Endothelial cell (in vitro differentiated cells): ENCODE data around the gene CNKSR3. TPM values are rescaled to one million over a fixed set of nuclear protein-coding genes. Genes with fewer than 3 reads are reported as not detected.
A peak's percentile ranks its signal among the peaks of the same experiment; 100 is the strongest.

ENCODE experiments used
- DNase-seq: peaks from one replicate; pipeline ENCODE4 v3.0.0; 2021; ENCODE audit warnings: low spot score
- H3K27ac Mint-ChIP-seq: one replicate; pipeline ENCODE4 v1.8.0; 2021; ENCODE audit warnings: mixed read lengths, inconsistent platforms; ENCODE audit not compliant: unreplicated experiment
- H3K27me3 Mint-ChIP-seq: one replicate; pipeline ENCODE4 v1.8.0; 2021; ENCODE audit warnings: mild to moderate bottlenecking, moderate library complexity, mixed read lengths, inconsistent platforms; ENCODE audit not compliant: unreplicated experiment
- H3K36me3 Mint-ChIP-seq: one replicate; pipeline ENCODE4 v1.8.0; 2021; ENCODE audit warnings: mild to moderate bottlenecking, low read depth, mixed read lengths, inconsistent platforms; ENCODE audit not compliant: unreplicated experiment
- H3K4me1 Mint-ChIP-seq: one replicate; pipeline ENCODE4 v1.8.0; 2021; ENCODE audit warnings: mild to moderate bottlenecking, mixed read lengths, inconsistent platforms; ENCODE audit not compliant: unreplicated experiment
- H3K4me3 Mint-ChIP-seq: one replicate; pipeline ENCODE4 v1.8.0; 2021; ENCODE audit warnings: mild to moderate bottlenecking, mixed read lengths, inconsistent platforms; ENCODE audit not compliant: unreplicated experiment
- H3K9me3 Mint-ChIP-seq: one replicate; pipeline ENCODE4 v1.8.0; 2021; ENCODE audit warnings: mixed read lengths, inconsistent platforms; ENCODE audit not compliant: unreplicated experiment
- total RNA-seq: library from RNA; stranded (reverse); fragmentation: NEBNext Ultra II Directional; extraction: Animal tissue kit (Norgen Biotek cat#: 25700); gene quantifications from one replicate; pipeline ENCODE4 v1.2.1, GENCODE V29; 2021; ENCODE audit not compliant: unreplicated experiment
- TF ChIP-seq, protein P1 (sequence below): fragments of 200-600 bp; sonication (generic); IDR thresholded peaks from one replicate; pipeline ENCODE4 v1.5.0; 2021; ENCODE audit warnings: antibody characterized with exemption; ENCODE audit not compliant: unreplicated experiment

The CNKSR3 gene
- total RNA-seq, 1 donor from 2014 or later = 9.7 TPM

DNA sequence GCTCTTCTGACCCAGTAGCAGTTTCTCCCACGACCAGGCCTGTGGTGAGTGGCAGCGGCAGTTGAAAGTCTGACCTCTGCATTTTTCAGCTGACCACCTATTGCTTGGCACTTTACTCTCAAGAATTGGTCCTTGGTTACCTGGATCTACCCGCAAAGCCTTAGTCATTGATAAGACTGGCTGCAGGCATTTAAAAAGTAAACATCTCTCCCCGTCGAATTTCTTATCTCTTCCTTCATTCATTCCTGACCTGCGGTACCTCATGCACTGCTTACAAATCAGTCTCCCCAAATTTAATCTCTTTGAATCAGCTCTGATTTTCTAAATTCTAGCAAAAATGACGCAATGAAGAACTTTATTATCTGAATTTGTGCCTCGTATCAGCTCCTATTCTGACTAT, 127.7 kb downstream of the CNKSR3 start:
- H3K36me3 Mint-ChIP-seq = no peaks in the 10 kb centered on the region
- H3K4me3 Mint-ChIP-seq = no peak overlapping the region
- H3K9me3 Mint-ChIP-seq = no peaks in the 10 kb centered on the region
- TF ChIP-seq, protein P1, sequence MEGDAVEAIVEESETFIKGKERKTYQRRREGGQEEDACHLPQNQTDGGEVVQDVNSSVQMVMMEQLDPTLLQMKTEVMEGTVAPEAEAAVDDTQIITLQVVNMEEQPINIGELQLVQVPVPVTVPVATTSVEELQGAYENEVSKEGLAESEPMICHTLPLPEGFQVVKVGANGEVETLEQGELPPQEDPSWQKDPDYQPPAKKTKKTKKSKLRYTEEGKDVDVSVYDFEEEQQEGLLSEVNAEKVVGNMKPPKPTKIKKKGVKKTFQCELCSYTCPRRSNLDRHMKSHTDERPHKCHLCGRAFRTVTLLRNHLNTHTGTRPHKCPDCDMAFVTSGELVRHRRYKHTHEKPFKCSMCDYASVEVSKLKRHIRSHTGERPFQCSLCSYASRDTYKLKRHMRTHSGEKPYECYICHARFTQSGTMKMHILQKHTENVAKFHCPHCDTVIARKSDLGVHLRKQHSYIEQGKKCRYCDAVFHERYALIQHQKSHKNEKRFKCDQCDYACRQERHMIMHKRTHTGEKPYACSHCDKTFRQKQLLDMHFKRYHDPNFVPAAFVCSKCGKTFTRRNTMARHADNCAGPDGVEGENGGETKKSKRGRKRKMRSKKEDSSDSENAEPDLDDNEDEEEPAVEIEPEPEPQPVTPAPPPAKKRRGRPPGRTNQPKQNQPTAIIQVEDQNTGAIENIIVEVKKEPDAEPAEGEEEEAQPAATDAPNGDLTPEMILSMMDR = no peak
- no peaks in the 10 kb centered on the region for H3K4me1 Mint-ChIP-seq
- no peaks in the 10 kb centered on the region for H3K27me3 Mint-ChIP-seq
- no peak overlapping the region for H3K27ac Mint-ChIP-seq
- no peak for DNase-seq

GRCh38 chr6:154381548-154381947, 128.9 kb downstream of the CNKSR3 start:
- no peak for DNase-seq
- Mint-ChIP-seq H3K9me3 (no peaks in the 10 kb centered on the region), H3K27ac (no peak overlapping the region), H3K27me3 (no peaks in the 10 kb centered on the region), H3K4me3 (no peak overlapping the region), H3K36me3 (no peaks in the 10 kb centered on the region), H3K4me1 (no peaks in the 10 kb centered on the region)
- TF ChIP-seq, protein P1 = no peak

- H3K9me3 Mint-ChIP-seq = no peaks in the 10 kb centered on the region
- H3K27ac Mint-ChIP-seq = peak overlapping the region; percentile 11
- TF ChIP-seq, protein P1 = no peak
- no peaks in the 10 kb centered on the region for H3K4me1 Mint-ChIP-seq
- DNase-seq = no peak
- H3K27me3 Mint-ChIP-seq = no peaks in the 10 kb centered on the region
- H3K4me3 Mint-ChIP-seq = no peak overlapping the region
- no peaks in the 10 kb centered on the region for H3K36me3 Mint-ChIP-seq
These were observed 129.7 kb downstream of the CNKSR3 start for GRCh38 chr6:154380741-154381140.

GRCh38 chr6:154379585-154379984, 130.9 kb downstream of the CNKSR3 start:
- no peaks in the 10 kb centered on the region for H3K9me3 Mint-ChIP-seq
- TF ChIP-seq, protein P1 = no peak
- H3K4me1 Mint-ChIP-seq = no peaks in the 10 kb centered on the region
- H3K4me3 Mint-ChIP-seq = no peak overlapping the region
- no peaks in the 10 kb centered on the region for H3K36me3 Mint-ChIP-seq
- no peak for DNase-seq
- no peak overlapping the region for H3K27ac Mint-ChIP-seq
- H3K27me3 Mint-ChIP-seq = no peaks in the 10 kb centered on the region

DNA sequence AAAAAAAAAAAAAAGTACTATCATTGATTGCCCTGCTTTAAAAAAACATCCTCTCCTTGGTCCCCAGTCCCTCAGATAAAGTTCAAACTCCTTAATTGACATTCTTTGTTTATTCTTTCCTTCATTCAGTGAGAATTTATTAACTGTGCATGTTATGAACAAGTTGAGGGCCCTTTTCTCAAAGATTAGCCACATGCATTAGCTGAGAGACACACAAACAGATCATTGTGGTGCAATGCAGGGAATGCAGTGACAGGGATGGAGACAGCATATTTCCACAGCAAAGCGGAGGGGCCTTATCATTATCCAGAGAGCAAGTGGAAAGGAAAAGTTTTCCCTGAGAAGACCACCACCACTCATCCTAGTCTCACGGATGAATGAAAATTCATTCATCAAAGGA, 132.0 kb downstream of the CNKSR3 start:
- H3K4me1 Mint-ChIP-seq = no peaks in the 10 kb centered on the region
- H3K4me3 Mint-ChIP-seq = no peak overlapping the region
- TF ChIP-seq, protein P1 = no peak
- no peak for DNase-seq
- no peak overlapping the region for H3K27ac Mint-ChIP-seq
- no peaks in the 10 kb centered on the region for H3K27me3 Mint-ChIP-seq
- H3K9me3 Mint-ChIP-seq = no peaks in the 10 kb centered on the region
- no peaks in the 10 kb centered on the region for H3K36me3 Mint-ChIP-seq
